Nephron (organoid): ENCODE data around the gene GPATCH2L.

ENCODE experiments used
- H3K27ac Mint-ChIP-seq, 3 experiments: 2 replicates each; pipeline ENCODE4 v1.8.0; 2020; ENCODE audit warnings: mixed read lengths in 3 of 3, mild to moderate bottlenecking in 2 of 3, moderate library complexity in 1 of 3
- H3K27me3 Mint-ChIP-seq: 2 replicates; pipeline ENCODE4 v1.8.0; 2021; ENCODE audit warnings: low read depth, mild to moderate bottlenecking, moderate library complexity, mixed read lengths
- H3K36me3 Mint-ChIP-seq: 2 replicates; pipeline ENCODE4 v1.8.0; 2020; ENCODE audit warnings: low read depth, mixed read lengths
- H3K4me1 Mint-ChIP-seq: 2 replicates; pipeline ENCODE4 v1.8.0; 2020; ENCODE audit warnings: mixed read lengths
- H3K4me3 Mint-ChIP-seq, 3 experiments: 2 replicates each; pipeline ENCODE4 v1.8.0; 2020; ENCODE audit warnings: mild to moderate bottlenecking in 3 of 3, mixed read lengths in 3 of 3, moderate library complexity in 2 of 3
- H3K9me3 Mint-ChIP-seq: 2 replicates; pipeline ENCODE4 v1.8.0; 2020; ENCODE audit warnings: mixed read lengths
- CTCF ChIP-seq, 3 experiments: fragments of 200-600 bp; sonication (generic); IDR thresholded peaks; one replicate each; pipeline ENCODE4 v1.5.0; 2021; ENCODE audit warnings: antibody characterized with exemption in 3 of 3; ENCODE audit not compliant: unreplicated experiment in 3 of 3

GPATCH2L gene

GRCh38 chr14:76205708-76206107, 54.0 kb downstream of the GPATCH2L start:
- no peak overlapping the region for H3K4me3 Mint-ChIP-seq
- no peaks in the 10 kb centered on the region for H3K27me3 Mint-ChIP-seq

GRCh38 chr14:76208340-76208739, 56.6 kb downstream of the GPATCH2L start:
- no peaks in the 10 kb centered on the region for H3K27me3 Mint-ChIP-seq
- H3K4me1 Mint-ChIP-seq: no peaks in the 10 kb centered on the region
- peak overlapping the region in 1 of 3 experiments; percentile 37 for H3K27ac Mint-ChIP-seq
- H3K36me3 Mint-ChIP-seq: peaks cover 26% of the 10 kb centered on the region
- TF ChIP-seq CTCF (IDR thresholded peaks at IDR 0.05; ENCODE audit: unreplicated experiment in 3 of 3): no peak
- H3K9me3 Mint-ChIP-seq: peaks cover 9% of the 10 kb centered on the region
- no peak overlapping the region for H3K4me3 Mint-ChIP-seq

More at GRCh38 chr14:76205708-76206107, 54.0 kb downstream of the GPATCH2L start:
- Mint-ChIP-seq H3K27ac (no peak overlapping the region), H3K9me3 (no peaks in the 10 kb centered on the region), H3K36me3 (peaks cover 36% of the 10 kb centered on the region), H3K4me1 (no peaks in the 10 kb centered on the region)
- no peak for TF ChIP-seq CTCF (IDR thresholded peaks at IDR 0.05; ENCODE audit: unreplicated experiment in 3 of 3)

- Mint-ChIP-seq H3K27ac (no peak overlapping the region), H3K9me3 (peaks cover 17% of the 10 kb centered on the region), H3K4me3 (no peak overlapping the region), H3K4me1 (no peaks in the 10 kb centered on the region), H3K27me3 (no peaks in the 10 kb centered on the region), H3K36me3 (peaks cover 17% of the 10 kb centered on the region)
- TF ChIP-seq CTCF (IDR thresholded peaks at IDR 0.05; ENCODE audit: unreplicated experiment in 3 of 3): no peak
These were observed 60.5 kb downstream of the GPATCH2L start for GRCh38 chr14:76212242-76212641.

DNA sequence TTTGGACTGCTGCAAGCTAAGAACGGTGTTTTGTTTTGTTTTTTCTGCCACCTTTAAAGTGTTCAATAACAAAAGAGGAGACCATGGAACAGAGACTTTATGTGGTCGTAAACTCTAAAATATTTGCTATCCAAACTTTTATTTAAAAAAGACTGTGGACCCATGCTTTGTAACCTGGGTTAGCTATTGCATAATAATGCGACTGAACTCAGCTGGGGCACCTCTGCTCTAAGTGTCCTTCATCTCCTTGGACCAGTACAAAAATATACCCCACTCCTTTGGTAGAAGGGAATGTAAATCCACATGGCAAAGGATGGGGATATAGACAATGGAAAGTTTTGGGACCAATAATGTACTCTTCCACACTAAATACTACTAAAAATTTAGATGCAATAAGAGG, 65.5 kb downstream of the GPATCH2L start:
- no peak for TF ChIP-seq CTCF (IDR thresholded peaks at IDR 0.05; ENCODE audit: unreplicated experiment in 3 of 3)
- Mint-ChIP-seq H3K4me3 (no peak overlapping the region), H3K27ac (no peak overlapping the region), H3K27me3 (no peaks in the 10 kb centered on the region), H3K9me3 (peaks cover 17% of the 10 kb centered on the region), H3K36me3 (peaks cover 8% of the 10 kb centered on the region), H3K4me1 (no peaks in the 10 kb centered on the region)

DNA sequence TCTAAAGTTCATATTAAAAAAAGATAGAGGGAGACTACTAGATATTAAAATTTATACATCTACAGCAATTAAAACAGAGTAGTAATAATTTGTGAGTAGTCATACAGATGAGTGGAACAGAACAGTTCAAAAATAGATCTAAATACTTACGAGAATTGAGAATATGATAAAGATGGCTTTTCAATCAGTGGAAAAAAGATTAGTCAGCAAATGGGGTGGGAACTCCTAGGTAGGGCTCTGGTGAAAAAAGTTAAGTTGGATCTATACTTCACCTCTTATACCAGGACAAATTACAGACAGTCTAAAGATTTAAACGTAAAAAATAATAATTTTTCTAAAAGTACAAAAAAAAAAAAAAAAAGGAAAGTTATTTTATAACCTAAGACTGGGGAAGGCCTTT, 66.9 kb downstream of the GPATCH2L start:
- H3K27me3 Mint-ChIP-seq: no peaks in the 10 kb centered on the region
- H3K27ac Mint-ChIP-seq: no peak overlapping the region
- H3K4me3 Mint-ChIP-seq: no peak overlapping the region
- H3K36me3 Mint-ChIP-seq: peaks cover 4% of the 10 kb centered on the region
- no peaks in the 10 kb centered on the region for H3K4me1 Mint-ChIP-seq
- no peak for TF ChIP-seq CTCF (IDR thresholded peaks at IDR 0.05; ENCODE audit: unreplicated experiment in 3 of 3)
- H3K9me3 Mint-ChIP-seq: peaks cover 16% of the 10 kb centered on the region

- no peak for TF ChIP-seq CTCF (IDR thresholded peaks at IDR 0.05; ENCODE audit: unreplicated experiment in 3 of 3)
- no peaks in the 10 kb centered on the region for H3K27me3 Mint-ChIP-seq
These were observed 68.2 kb downstream of the GPATCH2L start for GRCh38 chr14:76219873-76220272.

More at GRCh38 chr14:76219873-76220272, 68.2 kb downstream of the GPATCH2L start:
- Mint-ChIP-seq H3K4me1 (no peaks in the 10 kb centered on the region), H3K4me3 (no peak overlapping the region), H3K27ac (no peak overlapping the region), H3K9me3 (peaks cover 15% of the 10 kb centered on the region), H3K36me3 (peaks cover 8% of the 10 kb centered on the region)
